Psoas muscle (tissue), 8 donors: Measurements from ENCODE around the gene TEX19. TPM values are rescaled to one million over a fixed set of nuclear protein-coding genes. Genes with fewer than 3 reads are reported as not detected.

Source experiments
- ATAC-seq, 4 donors: fragments of 200-7000 bp; cut with Tn5 transposase; one replicate each; pipeline ENCODE4 v1.9.1; 2020; ENCODE audit warnings: moderate library complexity in 3 of 4, mild to moderate bottlenecking in 2 of 4
- DNase-seq, 2 donors: peaks; one replicate each; pipeline ENCODE4 v3.0.0-alpha.2; 2020
- H3K27ac ChIP-seq: fragments of 200-600 bp; one replicate; pipeline ENCODE4 v1.8.0; 2022
- H3K27me3 ChIP-seq, 3 donors: fragments of 200-600 bp in 1 of 3; one replicate each; pipeline versions ENCODE4 v1.6.1 to v1.8.0; 2013 to 2022; ENCODE audit warnings: low read length in 2 of 3, mild to moderate bottlenecking in 2 of 3, moderate library complexity in 1 of 3; ENCODE audit not compliant: insufficient read depth in 3 of 3
- H3K36me3 ChIP-seq, 2 donors: fragments of 200-600 bp in 1 of 2; one replicate each; pipeline versions ENCODE4 v1.6.1 to v1.8.0; 2013 to 2022; ENCODE audit warnings: low read depth in 1 of 2, mild to moderate bottlenecking in 1 of 2, moderate library complexity in 1 of 2; ENCODE audit not compliant: insufficient read depth in 1 of 2
- H3K4me1 ChIP-seq: fragments of 200-600 bp; one replicate; pipeline ENCODE4 v1.8.0; 2022
- H3K4me3 ChIP-seq: fragments of 200-600 bp; one replicate; pipeline ENCODE4 v1.8.0; 2022; ENCODE audit warnings: mild to moderate bottlenecking
- H3K9me3 ChIP-seq: fragments of 200-600 bp; one replicate; pipeline ENCODE4 v1.8.0; 2022
- CTCF ChIP-seq: fragments of 200-600 bp; IDR thresholded peaks from one replicate; pipeline ENCODE4 v1.8.0; 2022; ENCODE audit warnings: antibody characterized with exemption
- WGBS, 3 donors: extraction: QIAGEN DNeasy Blood & Tissue Kit; methylation state at CpG; one replicate each; pipeline versions ENCODE4 v1.1.6 to v1.1.7; 2013; 5-methylcytosine and 5-hydroxymethylcytosine counted together
- intact Hi-C, 2 donors: fragments of 100-400 bp; cut with DNase I; formaldehyde crosslinking; loops; one replicate each; pipeline versions ENCODE4 v1.11.0 to v1.14.2; 2022
- polyA plus RNA-seq, 3 donors: library from polyadenylated mRNA; stranded (reverse); fragments of 200-250 nt; gene quantifications; one replicate each; pipeline ENCODE4 v1.2.3, GENCODE V29; 2013
- total RNA-seq, 4 donors: library from RNA; stranded (reverse); fragmentation: NEBNext Ultra II Directional in 2 of 4; extraction: Animal tissue kit (Norgen Biotek cat#: 25700) in 2 of 4; gene quantifications; one replicate each; pipeline versions ENCODE4 v1.2.1 to v1.2.4, GENCODE V29; 2021 to 2023
- donor health status: healthy with polysubstance abuse.
- donor health status: DM: no; HTN: no; CAD: no; lungs with moderate emphysema.
- donor health status: Bipolar disorder and iron deficiency.
- donor health status: healthy.
- donor health status: DM: yes; HTN: yes; CAD: no.
- donor health status: DM: no; HTN: no; CAD: no.
- donor health status: DM: no; HTN: no; CAD: no.
- donor health status: DM: yes; HTN: yes; CAD: no.

The TEX19 gene
- total and polyA plus RNA-seq, 7 donors: 0.07 to 0.35 (median 0.17) TPM; not detected in 2

DNA sequence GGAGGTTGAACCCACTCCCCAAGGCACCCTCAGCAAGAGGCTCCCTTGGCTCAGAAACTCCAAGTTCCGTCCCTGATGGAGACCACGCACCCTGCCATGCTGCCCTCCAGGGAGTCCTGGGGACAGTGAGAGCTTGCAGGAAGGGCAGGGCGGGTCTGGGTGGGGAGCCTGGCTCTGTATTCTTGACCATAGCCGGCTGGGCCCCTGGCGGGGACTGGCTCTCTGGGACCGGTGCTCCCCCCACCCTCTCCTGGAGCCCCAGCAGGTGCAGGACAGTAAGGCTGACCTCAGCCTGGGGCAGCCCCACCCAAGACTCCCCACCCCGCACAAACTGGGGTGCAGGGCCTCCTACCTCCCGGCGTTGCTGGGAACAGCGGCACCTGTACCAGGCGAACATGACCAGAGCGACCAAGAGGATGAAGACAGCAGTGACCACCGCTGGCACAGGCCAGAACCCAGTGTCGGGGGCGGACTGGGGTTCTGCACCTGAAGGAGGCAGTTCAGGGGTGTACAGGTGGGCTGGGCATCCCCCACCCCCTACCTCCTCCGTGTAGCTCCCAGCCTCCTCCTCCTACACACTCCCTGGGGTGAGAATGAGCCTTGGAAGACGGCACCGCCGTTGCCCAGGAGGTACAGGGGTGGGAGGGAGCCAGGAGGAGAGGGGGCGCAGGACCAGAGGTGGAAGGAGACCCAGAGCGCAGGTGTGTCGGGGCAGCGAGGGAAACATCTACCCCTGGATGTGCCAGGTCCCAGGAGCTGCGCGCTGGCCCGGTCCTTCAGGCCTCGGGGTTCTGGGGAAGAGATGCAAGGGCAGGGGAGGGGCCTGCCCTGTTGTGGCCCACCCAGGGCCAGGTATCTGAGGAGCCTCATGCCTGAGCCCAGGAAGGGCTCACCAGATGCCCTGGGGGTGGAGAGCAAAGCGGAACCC, 36.3 kb upstream of the TEX19 start:
- Histone ChIP-seq H3K9me3 (no peaks in the 10 kb centered on the region), H3K4me3 (no peak overlapping the region), H3K27me3 (no peaks in the 10 kb centered on the region), H3K4me1 (peaks cover 5% of the 10 kb centered on the region), H3K36me3 (no peaks in the 10 kb centered on the region), H3K27ac (no peak overlapping the region)
- 82 to 84% (median 83%) methylated on average over 25 to 28 of the region's 28 CpGs for WGBS, 3 donors
- ATAC-seq (no peak), DNase-seq (no peak)
- TF ChIP-seq CTCF: no peak
- intact Hi-C loops: no loop called here

GRCh38 chr17:82323514-82324234, 35.4 kb upstream of the TEX19 start:
- DNase-seq (no peak), ATAC-seq (no peak)
- TF ChIP-seq CTCF: no peak
- WGBS, 3 donors: 66 to 72% (median 67%) methylated on average over 17 to 21 of the region's 21 CpGs
- intact Hi-C loops: no loop called here
- Histone ChIP-seq H3K27ac (no peak overlapping the region), H3K9me3 (no peaks in the 10 kb centered on the region), H3K4me1 (peaks cover 5% of the 10 kb centered on the region), H3K4me3 (no peak overlapping the region), H3K27me3 (peaks cover 0 to 4% (median 0%) of the 10 kb centered on the region in 3 donors), H3K36me3 (no peaks in the 10 kb centered on the region)

DNA sequence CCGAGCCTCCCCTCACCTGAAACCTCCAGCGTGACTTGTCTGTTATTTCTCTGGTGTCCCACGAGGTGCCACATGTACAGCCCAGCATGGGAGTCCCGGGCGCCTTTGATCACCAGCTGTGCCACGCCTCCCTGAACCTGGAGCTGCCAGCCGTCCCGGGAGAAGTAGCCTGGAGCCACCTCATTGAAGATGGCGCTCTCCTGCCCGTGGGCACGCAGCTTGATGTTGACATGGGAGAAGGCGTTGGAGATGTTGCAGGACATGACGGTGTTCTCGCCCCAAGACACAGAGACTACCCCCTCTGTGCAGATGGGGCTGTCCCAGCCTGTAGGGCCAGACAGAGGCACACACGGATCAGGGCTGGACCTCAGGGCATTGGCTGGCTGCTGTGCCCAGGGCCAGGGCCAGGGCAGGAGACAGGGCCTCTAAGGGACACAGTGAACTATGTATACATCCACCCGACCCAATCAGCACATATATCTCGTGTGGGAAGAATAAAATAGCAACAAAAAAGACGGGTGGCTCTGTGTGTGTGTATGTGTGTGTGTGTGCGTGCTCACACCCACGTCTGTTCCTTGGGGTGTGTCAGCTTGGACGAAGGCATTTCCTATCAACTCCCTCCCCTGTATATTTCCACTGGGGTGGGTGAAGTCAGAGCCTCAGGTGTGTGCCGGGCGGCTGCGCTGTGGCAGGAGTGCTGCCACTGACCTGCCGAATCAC, 34.3 kb upstream of the TEX19 start:
- 73 to 78% (median 75%) methylated on average over 24 to 25 of the region's 25 CpGs for WGBS, 3 donors
- H3K27ac ChIP-seq: no peak overlapping the region
- H3K27me3 ChIP-seq: peaks cover 0 to 7% (median 7%) of the 10 kb centered on the region in 3 donors
- no peaks in the 10 kb centered on the region for H3K36me3 ChIP-seq
- intact Hi-C loops: no loop called here
- no peaks in the 10 kb centered on the region for H3K9me3 ChIP-seq
- no peak for ATAC-seq
- no peak overlapping the region for H3K4me3 ChIP-seq
- peaks cover 5% of the 10 kb centered on the region for H3K4me1 ChIP-seq
- no peak for DNase-seq
- TF ChIP-seq CTCF: no peak

DNA sequence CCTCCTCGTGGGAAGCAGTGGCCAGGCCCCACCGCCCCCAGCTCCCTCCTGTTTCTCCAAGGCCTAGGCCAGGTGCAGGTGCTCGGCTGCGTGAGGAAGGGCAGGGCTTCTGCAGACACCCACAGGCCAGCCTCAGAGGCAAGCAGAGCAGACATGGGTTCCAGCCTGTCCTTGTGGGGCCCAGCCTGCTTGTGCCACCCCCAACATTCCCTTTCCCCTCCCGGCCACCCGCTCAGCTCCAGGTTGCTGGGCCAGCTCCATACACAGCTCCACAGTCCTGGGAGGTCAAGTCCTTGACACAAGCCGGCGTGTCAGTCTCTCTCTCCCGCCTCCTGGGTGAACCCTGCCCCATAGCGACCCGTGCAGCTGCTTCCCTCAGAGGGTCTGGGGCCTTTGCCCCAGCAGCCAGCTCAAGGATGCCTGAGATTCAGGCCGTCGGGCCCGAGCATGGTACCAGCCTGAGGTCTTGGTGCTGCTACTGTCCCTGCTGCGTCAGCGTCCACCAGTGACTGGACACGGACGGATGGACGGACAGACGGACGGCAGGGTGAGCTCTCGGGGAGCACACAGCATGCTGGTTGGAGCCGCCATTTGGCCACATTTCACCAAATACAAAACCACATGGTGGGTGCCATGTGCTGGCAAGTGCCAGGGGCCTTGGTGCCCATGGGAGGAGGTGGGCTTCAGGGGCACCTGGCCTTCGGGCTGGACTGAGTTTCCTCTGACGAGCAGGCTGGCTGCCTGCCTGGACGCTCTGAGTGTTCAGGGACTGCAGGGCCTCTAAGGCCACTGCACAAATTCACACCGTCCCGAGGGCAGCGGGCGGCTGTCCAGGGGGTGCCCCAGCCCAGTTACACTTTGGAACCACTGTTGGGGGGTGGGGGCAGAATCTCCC, 33.5 kb upstream of the TEX19 start:
- DNase-seq (no peak), ATAC-seq (no peak)
- intact Hi-C loops: no loop called here
- Histone ChIP-seq H3K36me3 (no peaks in the 10 kb centered on the region), H3K4me1 (peaks cover 11% of the 10 kb centered on the region), H3K4me3 (no peak overlapping the region), H3K27ac (no peak overlapping the region), H3K9me3 (no peaks in the 10 kb centered on the region), H3K27me3 (peaks cover 0 to 16% (median 7%) of the 10 kb centered on the region in 3 donors)
- TF ChIP-seq CTCF: no peak
- WGBS, 3 donors: 86 to 92% (median 90%) methylated on average over 30 of the region's 30 CpGs
